HG02798 (cell line): ENCODE results near the gene TRIM49D1.
"Not testable (repeated sequence)": the region's sequence is repeated elsewhere in the genome, so short reads cannot be mapped to it uniquely, and the experiment has no call there.

Source experiments
- ATAC-seq: cut with Tn5 transposase; IDR thresholded peaks from one replicate; pipeline ENCODE4 v1.9.1; 2021; ENCODE audit warnings: mild to moderate bottlenecking; ENCODE audit not compliant: unreplicated experiment, poor library complexity

Gene TRIM49D1

GRCh38 chr11:89922195-89922660, at the start of gene TRIM49D1:
TRIM49D1 (minus strand) TSS chr11:89922245; CDS start chr11:89917710, 4,535 bp downstream.
- no peak for ATAC-seq

- not testable (repeated sequence) for ATAC-seq
Observed at GRCh38 chr11:89965737-89966136, 43.7 kb upstream of the TRIM49D1 start, which contains the start of gene TRIM64. TRIM64 (plus strand) TSS chr11:89966037; CDS start chr11:89968504, 2,467 bp downstream.

GRCh38 chr11:89960833-89961232, 38.8 kb upstream of the TRIM49D1 start:
- ATAC-seq = not testable (repeated sequence)

- ATAC-seq = not testable (repeated sequence)
Observed at GRCh38 chr11:89923764-89924163, 1.7 kb upstream of the TRIM49D1 start, which contains the start of gene TRIM49D2. TRIM49D2 (plus strand) TSS chr11:89924064; CDS start chr11:89926762, 2,698 bp downstream.

GRCh38 chr11:89900809-89901208, 21.2 kb downstream of the TRIM49D1 start:
- not testable (repeated sequence) for ATAC-seq

- not testable (repeated sequence) for ATAC-seq
Observed at GRCh38 chr11:89893245-89893644, 28.8 kb downstream of the TRIM49D1 start.

- not testable (repeated sequence) for ATAC-seq
Observed at GRCh38 chr11:89877511-89877910, 44.5 kb downstream of the TRIM49D1 start.

- not testable (repeated sequence) for ATAC-seq
Observed at GRCh38 chr11:89872588-89872987, 49.5 kb downstream of the TRIM49D1 start.

GRCh38 chr11:89865223-89865622, 56.8 kb downstream of the TRIM49D1 start:
- ATAC-seq = not testable (repeated sequence)

- ATAC-seq = not testable (repeated sequence)
Observed at GRCh38 chr11:89863906-89864704, 57.9 kb downstream of the TRIM49D1 start.
